Activated gamma-delta T cell treated with Interleukin-2 at 50 U/mL for 16 hours (primary cell): ENCODE measurements around the gene UBAP2L.
"Not testable (repeated sequence)": the region's sequence is repeated elsewhere in the genome, so short reads cannot be mapped to it uniquely, and the experiment has no call there.

Experiments used
- DNase-seq: peaks from one replicate; pipeline ENCODE4 v3.0.0-alpha.2; 2020

UBAP2L gene

GRCh38 chr1:154206196-154206595 lies 14.6 kb upstream of the UBAP2L start, which contains the start of gene CFAP141:
Gene CFAP141 (minus strand): TSS chr1:154206333. CDS start chr1:154206307, 26 bp downstream.
- no peak for DNase-seq

GRCh38 chr1:154207262-154207661 lies 13.5 kb upstream of the UBAP2L start:
- no peak for DNase-seq

- no peak for DNase-seq
Measured at GRCh38 chr1:154208677-154209388, 11.9 kb upstream of the UBAP2L start.

GRCh38 chr1:154212083-154212482 lies 8.7 kb upstream of the UBAP2L start:
- no peak for DNase-seq

- DNase-seq = no peak
Measured at GRCh38 chr1:154213274-154213673, 7.5 kb upstream of the UBAP2L start.

- DNase-seq = no peak
Measured at GRCh38 chr1:154218545-154218944, 2.2 kb upstream of the UBAP2L start.

- DNase-seq = no peak
Measured at GRCh38 chr1:154219541-154219940, 1.2 kb upstream of the UBAP2L start.

GRCh38 chr1:154220970-154221277 lies 169 bp downstream of the UBAP2L start:
- no peak for DNase-seq

- peak; percentile 67 for DNase-seq
Measured at GRCh38 chr1:154221278-154222001, 685 bp downstream of the UBAP2L start.

- DNase-seq = no peak
Measured at GRCh38 chr1:154222518-154222917, 1.8 kb downstream of the UBAP2L start.

GRCh38 chr1:154222918-154223317 lies 2.2 kb downstream of the UBAP2L start:
- DNase-seq = no peak

GRCh38 chr1:154223621-154224020 lies 2.9 kb downstream of the UBAP2L start:
- DNase-seq = no peak

GRCh38 chr1:154225370-154225769 lies 4.6 kb downstream of the UBAP2L start:
- DNase-seq = no peak

- not testable (repeated sequence) for DNase-seq
Measured at GRCh38 chr1:154231112-154231511, 10.4 kb downstream of the UBAP2L start.

GRCh38 chr1:154233127-154233526 lies 12.4 kb downstream of the UBAP2L start:
- not testable (repeated sequence) for DNase-seq

- no peak for DNase-seq
Measured at GRCh38 chr1:154236855-154237254, 16.1 kb downstream of the UBAP2L start.

GRCh38 chr1:154237435-154237834 lies 16.7 kb downstream of the UBAP2L start:
- DNase-seq = no peak

- no peak for DNase-seq
Measured at GRCh38 chr1:154237880-154238506, 17.2 kb downstream of the UBAP2L start.

- no peak for DNase-seq
Measured at GRCh38 chr1:154239491-154239890, 18.7 kb downstream of the UBAP2L start.

- DNase-seq = no peak
Measured at GRCh38 chr1:154240294-154240833, 19.6 kb downstream of the UBAP2L start.

- no peak for DNase-seq
Measured at GRCh38 chr1:154241703-154242351, 21.1 kb downstream of the UBAP2L start.

- no peak for DNase-seq
Measured at GRCh38 chr1:154253671-154254070, 32.9 kb downstream of the UBAP2L start.

GRCh38 chr1:154256686-154257085 lies 35.9 kb downstream of the UBAP2L start:
- DNase-seq = no peak
